Measurements from ENCODE around the gene TSTD2.
"Not testable (repeated sequence)": the region's sequence is repeated elsewhere in the genome, so short reads cannot be mapped to it uniquely, and the experiment has no call there.

TSTD2 gene

GRCh38 chr9:97629156-97629555 is 4.0 kb downstream of the TSTD2 start:
- no peak for DNase-seq

GRCh38 chr9:97628668-97629067 is 4.5 kb downstream of the TSTD2 start:
- DNase-seq: no peak

GRCh38 chr9:97627624-97628023 is 5.5 kb downstream of the TSTD2 start:
- DNase-seq: no peak

GRCh38 chr9:97625620-97626019 is 7.5 kb downstream of the TSTD2 start:
- DNase-seq: no peak

- DNase-seq: no peak
Observed at GRCh38 chr9:97623946-97624345, 9.2 kb downstream of the TSTD2 start.

- DNase-seq: not testable (repeated sequence)
Observed at GRCh38 chr9:97622483-97622882, 10.7 kb downstream of the TSTD2 start.

GRCh38 chr9:97620063-97620462 is 13.1 kb downstream of the TSTD2 start:
- DNase-seq: not testable (repeated sequence)

- no peak for DNase-seq
Observed at GRCh38 chr9:97617939-97618416, 15.2 kb downstream of the TSTD2 start.

- DNase-seq: peak; percentile 44
Observed at GRCh38 chr9:97615439-97616072, 17.6 kb downstream of the TSTD2 start.

GRCh38 chr9:97604901-97605645 is 28.1 kb downstream of the TSTD2 start:
- no peak for DNase-seq

GRCh38 chr9:97602430-97602829 is 30.7 kb downstream of the TSTD2 start:
- DNase-seq: no peak

- no peak for DNase-seq
Observed at GRCh38 chr9:97601228-97601898, 31.8 kb downstream of the TSTD2 start.

GRCh38 chr9:97600531-97601227 is 32.5 kb downstream of the TSTD2 start:
- DNase-seq: no peak

GRCh38 chr9:97599314-97599846 is 33.8 kb downstream of the TSTD2 start:
- DNase-seq: no peak

GRCh38 chr9:97598461-97599288 is 34.5 kb downstream of the TSTD2 start:
- DNase-seq: peak; percentile 71

- no peak for DNase-seq
Observed at GRCh38 chr9:97596906-97597305, 36.3 kb downstream of the TSTD2 start.

- DNase-seq: no peak
Observed at GRCh38 chr9:97594381-97594921, 38.7 kb downstream of the TSTD2 start.

- DNase-seq: no peak
Observed at GRCh38 chr9:97593960-97594359, 39.2 kb downstream of the TSTD2 start.

GRCh38 chr9:97592126-97592525 is 41.0 kb downstream of the TSTD2 start:
- DNase-seq: no peak

- DNase-seq: no peak
Observed at GRCh38 chr9:97591535-97591934, 41.6 kb downstream of the TSTD2 start.

- DNase-seq: not testable (repeated sequence)
Observed at GRCh38 chr9:97586909-97587308, 46.3 kb downstream of the TSTD2 start.

- DNase-seq: not testable (repeated sequence)
Observed at GRCh38 chr9:97584778-97585177, 48.4 kb downstream of the TSTD2 start.

Data from fibroblast of upper back skin (primary cell).